Measurements from ENCODE around the gene GLO1.

GLO1 gene

DNA sequence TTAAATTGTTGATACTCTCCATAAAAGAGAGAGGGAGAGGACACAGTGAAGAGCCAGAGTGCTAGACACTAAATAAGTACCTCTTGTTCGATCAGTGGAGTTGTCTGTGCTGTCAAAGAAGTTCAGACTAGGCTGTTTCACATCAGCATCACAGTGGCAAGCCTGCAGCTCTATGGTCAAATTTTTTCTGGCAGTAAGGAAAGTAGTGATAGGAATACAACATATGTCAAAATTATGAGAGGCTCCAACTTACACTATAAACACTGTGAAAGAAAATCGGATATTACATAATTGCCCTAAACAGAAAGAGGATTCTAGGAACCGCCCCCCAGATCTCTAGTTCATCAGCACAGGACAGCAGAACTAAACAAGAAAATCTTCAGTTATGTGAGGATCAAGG lies 35.3 kb upstream of the GLO1 start:
- Histone ChIP-seq H3K36me3 (ENCODE audit: control insufficient read depth, insufficient read depth, low read length) (no peaks in the 10 kb centered on the region), H3K27me3 (ENCODE audit: control insufficient read depth, insufficient read depth, low read length) (no peaks in the 10 kb centered on the region), H3K27ac (no peak overlapping the region), H3K4me3 (ENCODE audit: low read depth, low read length) (no peak overlapping the region), H3K79me2 (no peaks in the 10 kb centered on the region), H3K9ac (no peak overlapping the region), H2AFZ (no peak overlapping the region), H3K4me2 (ENCODE audit: low read length) (no peak overlapping the region), H3K4me1 (no peaks in the 10 kb centered on the region), H3K9me3 (ENCODE audit: control insufficient read depth, low read length) (no peaks in the 10 kb centered on the region)
- no peak for TF ChIP-seq CTCF (IDR thresholded peaks at IDR 0.05)

DNA sequence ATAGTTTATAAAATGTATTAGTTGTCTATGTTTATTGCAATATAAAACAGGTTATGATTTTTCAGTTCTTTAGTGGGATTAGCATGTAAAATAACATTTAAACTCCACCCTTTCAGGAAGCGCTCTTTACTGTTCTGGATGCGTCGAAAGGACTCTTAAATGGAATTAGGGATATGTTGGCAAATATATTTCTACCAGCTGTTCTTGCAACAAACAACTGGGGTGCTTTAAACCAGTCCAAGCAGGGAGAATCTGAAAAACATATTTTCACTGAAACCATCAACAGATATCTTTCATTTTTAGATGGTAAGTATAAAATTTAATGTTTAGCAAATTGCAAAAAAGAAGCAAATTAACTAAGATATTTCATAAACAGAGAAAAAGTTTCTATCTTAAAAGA lies 34.0 kb upstream of the GLO1 start:
- Histone ChIP-seq H2AFZ (no peak overlapping the region), H3K4me3 (ENCODE audit: low read depth, low read length) (no peak overlapping the region), H3K4me1 (no peaks in the 10 kb centered on the region), H3K27me3 (ENCODE audit: control insufficient read depth, insufficient read depth, low read length) (no peaks in the 10 kb centered on the region), H3K9ac (no peak overlapping the region), H3K27ac (no peak overlapping the region), H3K36me3 (ENCODE audit: control insufficient read depth, insufficient read depth, low read length) (no peaks in the 10 kb centered on the region), H3K9me3 (ENCODE audit: control insufficient read depth, low read length) (no peaks in the 10 kb centered on the region), H3K79me2 (no peaks in the 10 kb centered on the region), H3K4me2 (ENCODE audit: low read length) (no peak overlapping the region)
- TF ChIP-seq CTCF (IDR thresholded peaks at IDR 0.05): no peak

GRCh38 chr6:38730140-38730862 lies 27.4 kb upstream of the GLO1 start:
- Histone ChIP-seq H3K79me2 (no peaks in the 10 kb centered on the region), H3K9me3 (ENCODE audit: control insufficient read depth, low read length) (no peaks in the 10 kb centered on the region), H3K9ac (no peak overlapping the region), H3K4me2 (ENCODE audit: low read length) (no peak overlapping the region), H2AFZ (peak overlapping the region; percentile 68), H3K27ac (no peak overlapping the region), H3K4me1 (no peaks in the 10 kb centered on the region), H3K36me3 (ENCODE audit: control insufficient read depth, insufficient read depth, low read length) (no peaks in the 10 kb centered on the region), H3K4me3 (ENCODE audit: low read depth, low read length) (no peak overlapping the region), H3K27me3 (ENCODE audit: control insufficient read depth, insufficient read depth, low read length) (no peaks in the 10 kb centered on the region)
- no peak for TF ChIP-seq CTCF (IDR thresholded peaks at IDR 0.05)

GRCh38 chr6:38728203-38728602 lies 25.3 kb upstream of the GLO1 start:
- Histone ChIP-seq H3K4me1 (no peaks in the 10 kb centered on the region), H3K9ac (no peak overlapping the region), H2AFZ (no peak overlapping the region), H3K36me3 (ENCODE audit: control insufficient read depth, insufficient read depth, low read length) (no peaks in the 10 kb centered on the region), H3K27ac (no peak overlapping the region), H3K4me3 (ENCODE audit: low read depth, low read length) (no peak overlapping the region), H3K79me2 (no peaks in the 10 kb centered on the region), H3K27me3 (ENCODE audit: control insufficient read depth, insufficient read depth, low read length) (no peaks in the 10 kb centered on the region), H3K4me2 (ENCODE audit: low read length) (no peak overlapping the region), H3K9me3 (ENCODE audit: control insufficient read depth, low read length) (no peaks in the 10 kb centered on the region)
- no peak for TF ChIP-seq CTCF (IDR thresholded peaks at IDR 0.05)
